Parathyroid adenoma (tissue), 2 donors: ENCODE data around the gene TMEM129.

Experiments used
- H2AFZ ChIP-seq: fragments of 300-600 bp; sonication (generic); one replicate; pipeline ENCODE4 v1.7.0; 2017; ENCODE audit warnings: antibody characterized with exemption, mild to moderate bottlenecking
- H3K27ac ChIP-seq: fragments of 300-600 bp; sonication (generic); one replicate; pipeline ENCODE4 v1.7.0; 2017
- H3K27me3 ChIP-seq: fragments of 300-600 bp; sonication (generic); one replicate; pipeline ENCODE4 v1.7.0; 2017; ENCODE audit warnings: low read length; ENCODE audit not compliant: control insufficient read depth, insufficient read depth
- H3K36me3 ChIP-seq: fragments of 300-600 bp; sonication (generic); one replicate; pipeline ENCODE4 v1.7.0; 2017; ENCODE audit warnings: low read length; ENCODE audit not compliant: control insufficient read depth, insufficient read depth
- H3K4me1 ChIP-seq: fragments of 300-600 bp; sonication (generic); one replicate; pipeline ENCODE4 v1.7.0; 2017; ENCODE audit warnings: control low read depth
- H3K4me2 ChIP-seq: fragments of 300-600 bp; sonication (generic); one replicate; pipeline ENCODE4 v1.7.0; 2017; ENCODE audit warnings: low read length
- H3K4me3 ChIP-seq: fragments of 300-600 bp; sonication (generic); one replicate; pipeline ENCODE4 v1.7.0; 2017; ENCODE audit warnings: low read depth, low read length
- H3K79me2 ChIP-seq: fragments of 300-600 bp; sonication (generic); one replicate; pipeline ENCODE4 v1.7.0; 2017; ENCODE audit warnings: control low read depth
- H3K9ac ChIP-seq: fragments of 300-600 bp; sonication (generic); one replicate; pipeline ENCODE4 v1.7.0; 2017; ENCODE audit warnings: mild to moderate bottlenecking
- H3K9me3 ChIP-seq: fragments of 300-600 bp; sonication (generic); one replicate; pipeline ENCODE4 v1.7.0; 2017; ENCODE audit warnings: low read length; ENCODE audit not compliant: control insufficient read depth
- CTCF ChIP-seq: fragments of 300-600 bp; sonication (generic); IDR thresholded peaks from one replicate; pipeline ENCODE4 v1.7.0; 2017; ENCODE audit warnings: antibody characterized with exemption, mild to moderate bottlenecking
- donor health status: primary hyperparathyroidism.

Gene TMEM129

GRCh38 chr4:1715002-1715758 is 5.9 kb downstream of the TMEM129 start:
- Histone ChIP-seq H3K4me1 (no peaks in the 10 kb centered on the region), H3K4me3 (no peak overlapping the region), H3K36me3 (no peaks in the 10 kb centered on the region), H3K9me3 (no peaks in the 10 kb centered on the region), H3K27me3 (no peaks in the 10 kb centered on the region), H3K4me2 (no peak overlapping the region), H3K9ac (no peak overlapping the region), H3K27ac (no peak overlapping the region), H3K79me2 (peaks cover 6% of the 10 kb centered on the region), H2AFZ (no peak overlapping the region)
- TF ChIP-seq CTCF = no peak

- TF ChIP-seq CTCF = no peak
- H3K4me1 ChIP-seq = no peaks in the 10 kb centered on the region
- no peak overlapping the region for H3K27ac ChIP-seq
- H3K9ac ChIP-seq = no peak overlapping the region
- no peak overlapping the region for H2AFZ ChIP-seq
- H3K79me2 ChIP-seq = peaks cover 12% of the 10 kb centered on the region
- H3K4me2 ChIP-seq = no peak overlapping the region
- H3K36me3 ChIP-seq = no peaks in the 10 kb centered on the region
- no peaks in the 10 kb centered on the region for H3K27me3 ChIP-seq
- H3K4me3 ChIP-seq = no peak overlapping the region
- no peaks in the 10 kb centered on the region for H3K9me3 ChIP-seq
Observed at GRCh38 chr4:1714303-1715001, 6.7 kb downstream of the TMEM129 start.

- H3K4me3 ChIP-seq = peak overlapping the region; percentile 77
- H3K4me1 ChIP-seq = no peaks in the 10 kb centered on the region
- peak overlapping the region; percentile 97 for H3K27ac ChIP-seq
- H3K9me3 ChIP-seq = no peaks in the 10 kb centered on the region
- H3K9ac ChIP-seq = no peak overlapping the region
- H3K79me2 ChIP-seq = peaks cover 9% of the 10 kb centered on the region
- H3K27me3 ChIP-seq = no peaks in the 10 kb centered on the region
- H3K4me2 ChIP-seq = peak overlapping the region; percentile 78
- TF ChIP-seq CTCF = no peak
- H3K36me3 ChIP-seq = no peaks in the 10 kb centered on the region
- peak overlapping the region; percentile 86 for H2AFZ ChIP-seq
Observed at GRCh38 chr4:1713003-1713851, 7.9 kb downstream of the TMEM129 start.

- TF ChIP-seq CTCF = no peak
Observed at GRCh38 chr4:1712216-1713002, 8.7 kb downstream of the TMEM129 start, which contains the start of gene SLBP. TSS of gene SLBP (minus strand) at chr4:1712319. CDS start at chr4:1712188, 131 bp downstream.

More at GRCh38 chr4:1712216-1713002, 8.7 kb downstream of the TMEM129 start, which contains the start of gene SLBP:
- no peaks in the 10 kb centered on the region for H3K9me3 ChIP-seq
- H3K9ac ChIP-seq = peak within 1 kb of the TSS; percentile 72
- H3K27ac ChIP-seq = peak within 1 kb of the TSS; percentile 97
- H3K79me2 ChIP-seq = peaks cover 9% of the 10 kb centered on the region
- H3K4me1 ChIP-seq = no peaks in the 10 kb centered on the region
- H3K27me3 ChIP-seq = no peaks in the 10 kb centered on the region
- H3K36me3 ChIP-seq = no peaks in the 10 kb centered on the region
- peak within 1 kb of the TSS; percentile 77 for H3K4me3 ChIP-seq
- peak within 1 kb of the TSS; percentile 97 for H3K4me2 ChIP-seq
- H2AFZ ChIP-seq = peak within 1 kb of the TSS; percentile 86
